RCC 7860 (cell line): ENCODE results near the gene GLI3.

ENCODE experiments used
- DNase-seq: peaks from one replicate; pipeline ENCODE4 v3.0.0-alpha.2; 2015; ENCODE audit warnings: low spot score
- FAIRE-seq: peaks from 2 replicates; lab custom pipeline; 2012; peaks lifted over from hg19 to GRCh38; lab: Jason Lieb, UNC

GLI3 gene

GRCh38 chr7:42180806-42181205, 56.2 kb downstream of the GLI3 start:
- FAIRE-seq, result no peak
- DNase-seq, result no peak

GRCh38 chr7:42176724-42177101, 60.3 kb downstream of the GLI3 start:
- DNase-seq, result no peak
- no peak for FAIRE-seq

- DNase-seq (no peak), FAIRE-seq (no peak)
These were observed 60.9 kb downstream of the GLI3 start for GRCh38 chr7:42175834-42176723.

- FAIRE-seq (no peak), DNase-seq (no peak)
These were observed 62.6 kb downstream of the GLI3 start for GRCh38 chr7:42174391-42174912.

- peak; percentile 45 for FAIRE-seq
- no peak for DNase-seq
These were observed 66.3 kb downstream of the GLI3 start for GRCh38 chr7:42170724-42171123.

GRCh38 chr7:42168512-42168911, 68.5 kb downstream of the GLI3 start:
- no peak for DNase-seq
- no peak for FAIRE-seq

- DNase-seq (no peak), FAIRE-seq (no peak)
These were observed 69.3 kb downstream of the GLI3 start for GRCh38 chr7:42167631-42168236.

GRCh38 chr7:42167206-42167605, 69.8 kb downstream of the GLI3 start:
- FAIRE-seq (peak; percentile 85), DNase-seq (peak; percentile 18)

GRCh38 chr7:42164881-42165428, 72.1 kb downstream of the GLI3 start:
- FAIRE-seq, result no peak
- DNase-seq, result no peak

GRCh38 chr7:42162560-42163325, 74.3 kb downstream of the GLI3 start:
- DNase-seq, result no peak
- FAIRE-seq, result no peak

- FAIRE-seq (no peak), DNase-seq (no peak)
These were observed 75.3 kb downstream of the GLI3 start for GRCh38 chr7:42161719-42162118.

GRCh38 chr7:42161110-42161509, 75.9 kb downstream of the GLI3 start:
- DNase-seq, result no peak

GRCh38 chr7:42159130-42159529, 77.9 kb downstream of the GLI3 start:
- DNase-seq (no peak), FAIRE-seq (no peak)

More at GRCh38 chr7:42161110-42161509, 75.9 kb downstream of the GLI3 start:
- FAIRE-seq, result no peak

- DNase-seq (no peak), FAIRE-seq (peak; percentile 25)
These were observed 79.9 kb downstream of the GLI3 start for GRCh38 chr7:42156967-42157721.

- no peak for DNase-seq
- no peak for FAIRE-seq
These were observed 80.6 kb downstream of the GLI3 start for GRCh38 chr7:42156291-42156865.

- no peak for DNase-seq
- FAIRE-seq, result no peak
These were observed 81.3 kb downstream of the GLI3 start for GRCh38 chr7:42155584-42156290.

GRCh38 chr7:42154173-42154572, 82.8 kb downstream of the GLI3 start:
- no peak for FAIRE-seq

GRCh38 chr7:42152329-42153205, 84.4 kb downstream of the GLI3 start:
- DNase-seq (no peak), FAIRE-seq (no peak)

More at GRCh38 chr7:42154173-42154572, 82.8 kb downstream of the GLI3 start:
- DNase-seq, result no peak
